ENCODE measurements around the gene STARD5.

DNA sequence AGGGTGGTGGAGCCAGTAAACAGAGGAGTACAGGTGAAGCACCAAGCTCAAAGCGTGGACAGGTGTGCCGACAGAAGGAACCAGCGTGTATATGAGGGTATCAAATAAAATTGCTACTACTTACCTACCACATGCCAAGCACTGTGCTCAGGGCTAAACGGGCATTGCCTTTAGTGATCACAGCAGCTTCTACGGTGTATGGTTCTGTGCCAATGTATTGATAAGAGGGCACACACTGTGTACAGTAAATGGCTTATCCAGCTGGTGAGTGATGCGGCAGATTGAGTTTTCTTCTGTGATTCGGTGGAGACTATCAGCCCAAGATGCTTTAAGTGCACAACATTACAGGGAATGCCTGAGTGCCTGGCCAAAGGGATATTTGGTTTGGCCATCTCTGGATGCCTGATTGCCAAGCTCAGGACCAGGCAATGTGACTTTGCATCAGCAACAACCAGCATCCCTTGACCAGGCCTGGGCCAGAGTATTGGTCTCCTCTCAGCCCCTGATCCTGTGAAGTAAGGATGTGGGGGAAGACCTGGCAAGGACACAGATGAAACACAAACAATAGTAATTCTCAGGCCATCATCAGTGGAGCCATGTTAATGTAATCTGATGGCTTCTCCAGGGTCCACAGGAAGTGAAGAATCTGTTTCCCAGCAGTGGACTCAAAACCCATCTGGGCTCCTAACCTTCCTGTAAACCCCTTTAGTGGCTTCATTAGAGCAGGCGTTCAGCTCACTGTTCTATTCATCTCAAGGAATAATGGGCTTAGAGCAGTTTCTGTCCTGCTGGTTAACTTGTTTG is 14.1 kb downstream of the STARD5 start:
- TF ChIP-seq RAD21 (IDR thresholded peaks at IDR 0.05) = no peak
- TF ChIP-seq CTCF (IDR thresholded peaks at IDR 0.05; ENCODE audit: low read depth, low read length, missing input control) = no peak
- TF ChIP-seq SP1 (IDR thresholded peaks at IDR 0.05) = no peak
- no peak for TF ChIP-seq TAF1 (conservative IDR thresholded peaks at IDR 0.05)
- no peak for TF ChIP-seq ZBTB33 (IDR thresholded peaks at IDR 0.05)
- TF ChIP-seq ATF3 (IDR thresholded peaks at IDR 0.05) = no peak
- TF ChIP-seq, protein P1, sequence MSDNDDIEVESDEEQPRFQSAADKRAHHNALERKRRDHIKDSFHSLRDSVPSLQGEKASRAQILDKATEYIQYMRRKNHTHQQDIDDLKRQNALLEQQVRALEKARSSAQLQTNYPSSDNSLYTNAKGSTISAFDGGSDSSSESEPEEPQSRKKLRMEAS (IDR thresholded peaks at IDR 0.05) = no peak
- no peak for TF ChIP-seq JUND (IDR thresholded peaks at IDR 0.05)
- TF ChIP-seq EGR1 (IDR thresholded peaks at IDR 0.05; ENCODE audit: low read depth in 2 of 2) = no peak
